Ascending aorta (tissue), 2 donors: Measurements from ENCODE around the gene AHSP. TPM values are rescaled to one million over a fixed set of nuclear protein-coding genes. Genes with fewer than 3 reads are reported as not detected.

Experiments
- DNase-seq, 2 donors: peaks; one replicate each; pipeline ENCODE4 v3.0.0-alpha.2; 2019; ENCODE audit warnings: low spot score in 2 of 2
- H3K27ac ChIP-seq, 2 donors: fragments of 200-600 bp; sonication (generic); one replicate each; pipeline ENCODE4 v1.5.1; 2016 to 2017; ENCODE audit warnings: mild to moderate bottlenecking in 1 of 2
- H3K27me3 ChIP-seq: fragments of 200-600 bp; sonication (generic); one replicate; pipeline ENCODE4 v1.5.1; 2017
- H3K36me3 ChIP-seq, 2 donors: fragments of 200-600 bp; sonication (generic); one replicate each; pipeline ENCODE4 v1.5.1; 2016
- H3K4me1 ChIP-seq, 2 donors: fragments of 200-600 bp; sonication (generic); one replicate each; pipeline ENCODE4 v1.5.1; 2016 to 2017; ENCODE audit warnings: mild to moderate bottlenecking in 1 of 2
- H3K4me3 ChIP-seq, 2 donors: fragments of 200-600 bp; sonication (generic); one replicate each; pipeline ENCODE4 v1.5.1; 2016 to 2017; ENCODE audit warnings: mild to moderate bottlenecking in 1 of 2
- H3K9me3 ChIP-seq, 2 donors: fragments of 200-600 bp; sonication (generic); one replicate each; pipeline ENCODE4 v1.5.1; 2016
- intact Hi-C: fragments of 100-400 bp; cut with DNase I; formaldehyde crosslinking; loops from one replicate; pipeline ENCODE4 v1.15.1; 2023
- total RNA-seq: library from RNA; depleted of rRNA; stranded (reverse); fragments of >200 nt; gene quantifications from one replicate; pipeline ENCODE4 v1.1.0, GENCODE V29; 2016
- TF ChIP-seq, protein P1 (sequence below), 3 experiments: fragments of 200-600 bp in 2 of 3; fragments of 450-650 bp in 1 of 3; sonication (generic) in 2 of 3; IDR thresholded peaks; one replicate each; pipeline ENCODE4 v1.5.1; 2016 to 2019; ENCODE audit warnings: antibody characterized with exemption in 3 of 3, mild to moderate bottlenecking in 1 of 3, moderate library complexity in 1 of 3

AHSP gene
- total RNA-seq, 1 donor from 2014 or later = not detected

DNA sequence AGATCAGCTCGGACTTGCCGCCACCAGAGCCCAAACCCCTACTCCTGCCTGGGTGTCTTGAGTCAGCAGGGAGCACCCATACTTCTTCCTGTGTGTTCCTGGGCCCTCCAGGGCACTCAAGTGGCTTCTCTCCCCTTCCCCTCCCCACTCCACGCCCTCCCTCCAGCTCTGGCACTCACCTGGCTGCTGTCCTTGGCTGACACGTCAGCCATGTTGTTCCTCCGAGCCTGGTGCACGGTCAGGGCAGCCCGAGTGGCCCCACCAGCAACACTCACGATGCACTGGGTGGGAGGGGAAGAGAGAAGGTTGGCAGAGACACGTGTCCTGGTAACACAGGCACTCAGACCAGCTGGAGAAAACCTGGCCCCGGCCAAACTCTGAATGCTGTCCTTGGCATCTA, 31.0 kb upstream of the AHSP start:
- TF ChIP-seq, protein P1, sequence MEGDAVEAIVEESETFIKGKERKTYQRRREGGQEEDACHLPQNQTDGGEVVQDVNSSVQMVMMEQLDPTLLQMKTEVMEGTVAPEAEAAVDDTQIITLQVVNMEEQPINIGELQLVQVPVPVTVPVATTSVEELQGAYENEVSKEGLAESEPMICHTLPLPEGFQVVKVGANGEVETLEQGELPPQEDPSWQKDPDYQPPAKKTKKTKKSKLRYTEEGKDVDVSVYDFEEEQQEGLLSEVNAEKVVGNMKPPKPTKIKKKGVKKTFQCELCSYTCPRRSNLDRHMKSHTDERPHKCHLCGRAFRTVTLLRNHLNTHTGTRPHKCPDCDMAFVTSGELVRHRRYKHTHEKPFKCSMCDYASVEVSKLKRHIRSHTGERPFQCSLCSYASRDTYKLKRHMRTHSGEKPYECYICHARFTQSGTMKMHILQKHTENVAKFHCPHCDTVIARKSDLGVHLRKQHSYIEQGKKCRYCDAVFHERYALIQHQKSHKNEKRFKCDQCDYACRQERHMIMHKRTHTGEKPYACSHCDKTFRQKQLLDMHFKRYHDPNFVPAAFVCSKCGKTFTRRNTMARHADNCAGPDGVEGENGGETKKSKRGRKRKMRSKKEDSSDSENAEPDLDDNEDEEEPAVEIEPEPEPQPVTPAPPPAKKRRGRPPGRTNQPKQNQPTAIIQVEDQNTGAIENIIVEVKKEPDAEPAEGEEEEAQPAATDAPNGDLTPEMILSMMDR (IDR thresholded peaks at IDR 0.05) = no peak
- no peak for DNase-seq
- intact Hi-C loops = no loop called here
- H3K4me3 ChIP-seq = no peak overlapping the region
- H3K27me3 ChIP-seq = no peaks in the 10 kb centered on the region
- no peaks in the 10 kb centered on the region for H3K9me3 ChIP-seq
- H3K36me3 ChIP-seq = peaks cover 69 to 82% of the 10 kb centered on the region in 2 donors
- no peak overlapping the region for H3K27ac ChIP-seq
- H3K4me1 ChIP-seq = no peaks in the 10 kb centered on the region

DNA sequence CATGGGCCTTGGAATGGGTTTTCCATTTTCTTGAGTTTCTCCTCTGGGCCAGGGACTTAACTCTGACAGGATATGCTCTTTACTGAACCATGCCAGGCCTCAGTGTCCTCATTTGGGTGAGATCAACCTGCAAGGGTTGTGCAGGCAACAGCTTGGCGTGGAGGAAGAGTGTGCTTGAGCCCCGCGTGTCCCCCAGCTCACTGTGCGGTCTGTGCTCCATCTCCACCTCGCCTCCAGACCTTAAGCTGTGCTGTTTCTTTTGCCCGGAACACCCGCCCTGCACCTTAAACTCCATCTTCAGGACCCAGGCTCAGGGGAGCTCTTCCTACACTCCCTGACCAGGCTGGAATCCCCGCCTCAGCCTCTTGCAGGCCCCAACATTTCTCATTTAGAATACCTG, 29.2 kb upstream of the AHSP start:
- H3K4me1 ChIP-seq = peaks cover 0 to 8% of the 10 kb centered on the region in 2 donors
- TF ChIP-seq, protein P1 (IDR thresholded peaks at IDR 0.05) = no peak
- H3K36me3 ChIP-seq = peaks cover 55 to 64% of the 10 kb centered on the region in 2 donors

DNA sequence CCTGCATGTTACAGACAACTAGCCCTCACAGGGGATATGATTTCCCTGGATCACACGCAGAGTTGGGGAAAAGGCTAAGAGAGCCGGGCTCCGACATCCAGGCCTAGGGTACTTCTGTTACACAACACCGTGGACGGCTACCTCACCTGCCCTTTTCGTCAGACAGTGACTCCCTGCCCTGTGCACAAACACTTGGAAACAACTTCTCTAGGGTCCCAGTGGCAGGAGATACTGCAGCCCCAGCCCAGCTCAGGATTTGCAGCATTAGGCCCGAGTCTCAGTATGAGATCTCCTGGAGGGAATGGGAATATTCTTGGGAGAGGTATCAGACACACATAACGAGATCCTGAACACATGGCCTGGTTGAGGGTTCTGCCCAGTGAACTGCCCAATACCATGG, 27.8 kb upstream of the AHSP start:
- H3K4me1 ChIP-seq = peaks cover 0 to 8% of the 10 kb centered on the region in 2 donors
- H3K27ac ChIP-seq = no peak overlapping the region
- H3K9me3 ChIP-seq = no peaks in the 10 kb centered on the region
- no peak overlapping the region for H3K4me3 ChIP-seq
- intact Hi-C loops = loop anchor here (10.0 kb wide), 1 partner anchor 375 kb away; the partner anchor contains the start of gene ZNF267
- TF ChIP-seq, protein P1 (IDR thresholded peaks at IDR 0.05) = no peak
- DNase-seq = no peak
- no peaks in the 10 kb centered on the region for H3K27me3 ChIP-seq
- H3K36me3 ChIP-seq = peaks cover 45 to 53% of the 10 kb centered on the region in 2 donors

More for the DNA sequence above, 29.2 kb upstream of the AHSP start:
- Histone ChIP-seq H3K27ac (no peak overlapping the region), H3K27me3 (no peaks in the 10 kb centered on the region), H3K9me3 (no peaks in the 10 kb centered on the region), H3K4me3 (no peak overlapping the region)
- intact Hi-C loops = no loop called here
- DNase-seq = no peak

DNA sequence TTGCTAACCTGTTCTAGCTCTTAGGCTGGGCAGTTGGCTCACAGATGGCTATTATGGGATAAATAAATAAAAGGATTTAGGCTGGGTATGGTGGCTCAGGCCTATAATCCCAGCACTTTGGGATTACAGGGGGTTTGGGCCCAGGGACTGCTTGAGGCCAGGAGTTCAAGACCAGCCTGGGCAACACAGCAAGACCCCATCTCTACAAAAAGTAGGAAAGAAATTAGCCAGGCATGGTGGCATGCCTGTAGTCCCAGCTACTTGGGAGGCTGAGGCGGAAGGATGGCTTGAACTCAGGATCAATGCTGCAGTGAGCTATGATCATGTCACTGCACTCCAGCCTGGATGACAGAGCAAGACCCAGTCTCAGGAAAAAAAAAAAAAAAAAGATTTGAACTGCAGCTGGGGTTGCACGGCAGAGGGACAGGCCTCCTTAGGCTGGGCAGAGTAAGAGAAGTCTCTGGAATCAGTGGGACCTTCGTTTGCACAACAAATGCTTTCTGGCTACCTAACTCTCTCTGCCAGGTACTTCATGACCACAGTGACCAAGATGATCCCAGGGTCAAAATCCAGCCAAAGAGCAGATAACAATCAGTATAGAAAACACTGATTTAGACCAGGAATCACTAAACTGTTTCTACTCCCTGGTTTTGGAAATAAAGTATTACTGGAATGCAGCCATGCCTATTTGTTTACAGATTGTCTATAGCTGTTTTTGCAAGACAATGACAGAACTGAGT, 26.3 kb upstream of the AHSP start:
- peaks cover 36 to 46% of the 10 kb centered on the region in 2 donors for H3K36me3 ChIP-seq
- H3K4me3 ChIP-seq = no peak overlapping the region
- TF ChIP-seq, protein P1 (IDR thresholded peaks at IDR 0.05) = no peak
- peaks cover under 1 to 10% of the 10 kb centered on the region in 2 donors for H3K4me1 ChIP-seq
- H3K27ac ChIP-seq = no peak overlapping the region
- H3K27me3 ChIP-seq = no peaks in the 10 kb centered on the region
- H3K9me3 ChIP-seq = no peaks in the 10 kb centered on the region
- intact Hi-C loops = loop anchor here (10.0 kb wide), 1 partner anchor 373 kb away; the partner anchor contains the start of gene ZNF267
- no peak for DNase-seq

DNA sequence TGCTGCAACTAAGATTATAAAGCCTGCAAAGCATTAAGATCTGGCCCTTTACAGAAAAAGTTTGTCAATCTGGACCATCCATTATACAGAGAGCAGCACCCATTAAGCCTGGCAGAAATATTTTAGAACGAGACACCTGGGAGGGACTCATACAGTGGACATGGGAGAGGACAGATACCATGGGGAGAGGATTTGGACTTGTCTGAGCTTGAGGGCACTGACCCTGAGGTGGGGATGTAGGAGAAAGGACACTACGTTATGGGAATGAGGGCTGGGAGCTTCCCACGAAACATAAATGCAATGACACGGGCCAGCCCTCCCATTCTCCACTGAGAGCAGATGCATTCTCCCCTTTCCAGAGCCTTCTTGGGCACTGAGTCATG, 25.7 kb upstream of the AHSP start:
- Histone ChIP-seq H3K36me3 (peaks cover 31 to 40% of the 10 kb centered on the region in 2 donors), H3K4me3 (no peak overlapping the region), H3K4me1 (peaks cover 4 to 16% of the 10 kb centered on the region in 2 donors), H3K27ac (no peak overlapping the region), H3K9me3 (no peaks in the 10 kb centered on the region), H3K27me3 (no peaks in the 10 kb centered on the region)
- TF ChIP-seq, protein P1 (IDR thresholded peaks at IDR 0.05) = no peak
- intact Hi-C loops = loop anchor here (10.0 kb wide), 1 partner anchor 373 kb away; the partner anchor contains the start of gene ZNF267
- no peak for DNase-seq
